GM23248 (cell line): ENCODE measurements around the gene KDM3B.

Source experiments
- EZH2 ChIP-seq: fragments of 200-600 bp; sonication (generic); IDR thresholded peaks from 2 replicates; pipeline ENCODE4 v1.6.1; 2018; ENCODE audit warnings: antibody characterized with exemption, mild to moderate bottlenecking; ENCODE audit not compliant: insufficient read depth, poor library complexity, severe bottlenecking
- EZH2phosphoT487 ChIP-seq: fragments of 200-600 bp; sonication (generic); IDR thresholded peaks from 2 replicates; pipeline ENCODE4 v1.6.1; 2018; ENCODE audit warnings: antibody characterized with exemption, moderate library complexity, mild to moderate bottlenecking, low read depth; ENCODE audit not compliant: insufficient read depth

GRCh38 chr5:138391859-138392386, 39.4 kb downstream of the KDM3B start:
- no peak for TF ChIP-seq EZH2
- no peak for TF ChIP-seq EZH2phosphoT487
